SIG-M5 (cell line): ENCODE data around the gene DOLK.

Experiments used
- DNase-seq: peaks from one replicate; lab custom pipeline; 2025; lab: John Stamatoyannopoulos, UW

DOLK gene

DNA sequence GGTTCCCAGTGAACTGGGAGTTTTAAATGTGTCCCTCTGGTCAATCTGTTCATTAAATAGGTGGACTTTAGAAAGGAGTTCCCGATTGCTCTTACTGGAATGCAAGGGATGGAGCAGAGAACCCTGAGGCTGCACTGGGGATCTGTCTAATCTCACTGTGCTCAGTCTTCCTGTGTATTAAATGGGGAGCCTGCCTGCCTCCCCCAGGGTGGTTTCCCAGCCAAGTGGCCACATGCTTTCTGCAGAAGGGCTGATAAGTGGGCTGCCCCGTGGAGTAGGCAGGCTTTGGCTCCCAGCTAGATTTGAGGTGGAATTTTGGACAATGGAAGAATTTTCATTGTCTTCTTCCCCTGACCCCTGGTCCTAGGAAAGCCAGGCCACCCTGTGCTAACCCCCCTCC lies 40.7 kb downstream of the DOLK start:
- no peak for DNase-seq

DNA sequence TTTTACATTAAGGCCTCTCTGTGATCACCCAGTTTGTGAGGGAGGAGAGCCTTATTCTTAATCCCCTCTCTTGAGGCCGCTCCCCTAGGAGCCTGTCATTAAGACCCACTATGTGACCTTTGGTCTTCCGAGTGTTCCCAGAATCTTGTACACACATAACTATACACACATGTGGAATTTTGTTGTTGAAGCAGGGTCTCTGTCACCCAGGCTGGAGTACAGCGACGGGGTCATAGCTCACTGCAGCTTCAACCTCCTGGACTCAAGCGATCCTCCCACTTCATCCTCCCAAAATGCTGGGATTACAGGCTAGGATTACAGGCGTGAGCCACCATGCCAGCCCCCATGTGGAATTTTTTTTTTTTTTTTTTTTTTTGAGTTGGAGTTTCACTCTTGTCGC lies 41.4 kb downstream of the DOLK start:
- DNase-seq: no peak

GRCh38 chr9:128903871-128904620 lies 43.4 kb downstream of the DOLK start:
- DNase-seq: no peak

DNA sequence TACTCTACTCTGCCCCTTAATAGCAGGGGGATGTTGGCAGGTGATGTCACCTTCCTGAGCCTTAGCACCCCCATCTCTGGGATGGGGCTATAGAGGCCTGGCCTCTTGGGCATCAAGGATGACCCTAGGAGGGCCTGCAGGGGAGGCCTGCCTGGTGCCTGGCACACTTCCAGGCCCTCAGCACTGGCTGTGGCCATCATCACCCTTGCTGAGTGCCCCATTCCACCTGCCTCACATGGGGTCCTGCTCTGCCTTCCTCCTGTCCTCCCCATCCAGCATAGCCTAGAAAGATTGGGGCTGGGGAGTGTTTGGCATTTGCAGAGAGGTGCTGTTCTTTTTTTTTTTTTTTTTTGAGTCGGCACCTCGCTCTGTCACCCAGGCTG lies 44.3 kb downstream of the DOLK start:
- DNase-seq: no peak

DNA sequence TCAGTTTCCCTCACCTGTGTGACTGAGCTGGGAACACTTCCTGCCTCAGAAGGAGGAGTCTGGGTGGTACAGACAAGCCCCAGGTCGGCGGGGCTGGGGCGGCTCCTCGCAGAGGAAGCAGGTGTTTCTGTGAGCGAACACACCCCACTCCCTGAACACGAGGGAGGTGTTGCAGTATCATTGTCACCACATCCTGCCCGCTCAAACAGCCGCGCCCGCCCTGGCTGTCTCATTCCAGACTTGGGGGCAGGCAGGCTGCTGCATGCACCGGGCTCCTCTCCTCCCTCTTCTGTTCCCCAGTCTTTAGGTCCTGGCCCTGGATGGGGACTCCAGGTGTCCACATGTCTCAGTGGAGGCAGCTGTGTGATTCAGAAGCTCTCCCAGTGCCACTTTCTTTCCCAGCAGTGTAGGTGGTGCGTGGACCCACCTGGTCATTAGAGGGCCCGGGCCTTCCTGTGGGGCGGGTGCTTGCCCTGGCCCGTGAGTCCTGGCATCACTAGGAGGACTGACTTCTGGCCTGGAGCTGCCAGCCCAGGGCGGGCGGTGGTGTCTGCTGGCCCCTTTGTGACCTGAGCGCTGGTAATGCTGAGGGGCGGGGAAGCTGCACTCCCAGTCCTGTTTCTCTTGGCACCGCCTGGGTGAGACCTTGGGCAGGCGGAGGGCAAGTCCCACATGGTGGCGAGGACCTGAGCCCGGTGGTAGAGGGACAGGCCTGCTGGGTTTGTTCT lies 44.9 kb downstream of the DOLK start:
- no peak for DNase-seq

DNA sequence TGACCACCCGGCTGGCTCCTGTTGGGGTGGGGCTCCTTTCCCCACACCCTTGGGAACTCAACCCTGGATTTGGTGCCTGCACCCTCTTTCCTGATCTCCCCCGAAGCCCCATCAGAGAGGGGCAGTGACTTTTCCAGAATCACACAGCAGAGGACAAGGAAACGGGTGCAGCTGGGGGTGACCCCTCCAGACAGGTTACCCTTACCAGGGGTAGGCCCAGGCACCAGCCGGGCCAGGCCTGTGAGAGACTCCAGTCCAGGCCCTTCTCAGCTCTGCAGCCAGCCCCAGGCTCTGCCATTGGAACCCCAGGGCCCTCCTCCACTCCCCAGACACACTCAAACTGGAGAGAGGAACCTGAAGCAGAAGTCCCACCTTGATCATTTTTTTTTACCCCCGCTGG lies 45.6 kb downstream of the DOLK start:
- no peak for DNase-seq

- DNase-seq: no peak
Observed at GRCh38 chr9:128901379-128901778, 46.0 kb downstream of the DOLK start.

- DNase-seq: peak; percentile 16
Observed at GRCh38 chr9:128899566-128900322, 47.7 kb downstream of the DOLK start.

DNA sequence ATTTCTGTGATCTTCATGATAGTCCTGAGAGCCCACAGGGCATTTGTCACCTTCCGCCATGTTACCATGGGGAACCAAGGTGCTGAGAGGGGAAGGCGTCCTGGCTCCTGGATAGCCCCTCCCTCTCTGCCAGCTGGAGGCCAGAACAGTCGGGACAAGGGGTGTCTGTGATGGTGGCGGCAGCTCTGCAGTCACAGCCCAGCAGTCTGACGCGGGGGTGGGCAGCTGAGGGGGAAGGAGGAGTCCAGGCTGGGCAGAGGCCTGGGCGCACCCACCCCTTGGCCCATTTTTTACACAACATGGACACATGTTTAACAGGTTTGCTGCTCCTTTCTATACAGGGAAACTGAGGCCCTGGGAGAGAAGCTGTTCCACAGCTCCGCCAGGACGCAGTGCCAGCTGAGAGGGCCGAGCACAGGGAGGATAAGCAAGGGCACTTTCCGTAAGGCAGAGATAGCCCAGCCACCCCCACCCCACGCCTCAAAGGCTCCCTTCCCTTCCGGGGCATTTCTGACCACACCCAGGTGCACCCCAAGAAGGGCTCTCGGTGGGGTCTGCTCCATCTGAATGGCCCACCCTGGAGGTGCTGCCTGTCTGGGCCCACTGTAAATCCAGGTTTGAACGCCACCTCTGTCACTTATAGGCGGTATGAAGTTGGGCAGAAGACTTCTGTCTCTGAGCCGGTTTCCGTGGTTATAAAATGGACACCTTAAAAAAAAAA lies 48.4 kb downstream of the DOLK start:
- no peak for DNase-seq

DNA sequence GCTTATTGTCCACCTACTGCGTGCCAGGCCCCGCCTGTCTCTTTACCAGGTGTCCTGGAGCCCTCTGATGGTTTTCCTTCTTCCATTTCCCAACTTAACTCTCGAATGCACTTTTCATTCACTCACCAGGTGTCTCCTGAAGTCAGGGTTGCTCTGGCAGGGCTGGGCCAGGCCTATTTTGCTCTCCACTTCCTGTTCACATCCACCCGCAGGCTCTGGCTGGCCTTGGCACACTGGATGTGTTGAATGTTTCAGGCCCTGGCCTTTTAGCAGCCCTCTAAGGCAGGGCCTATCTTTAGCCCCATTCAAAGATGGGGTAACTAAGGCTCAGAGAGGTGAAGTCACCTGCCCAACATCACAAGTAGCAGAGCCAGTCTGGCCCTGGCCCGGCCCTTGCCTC lies 49.0 kb downstream of the DOLK start:
- DNase-seq: no peak

DNA sequence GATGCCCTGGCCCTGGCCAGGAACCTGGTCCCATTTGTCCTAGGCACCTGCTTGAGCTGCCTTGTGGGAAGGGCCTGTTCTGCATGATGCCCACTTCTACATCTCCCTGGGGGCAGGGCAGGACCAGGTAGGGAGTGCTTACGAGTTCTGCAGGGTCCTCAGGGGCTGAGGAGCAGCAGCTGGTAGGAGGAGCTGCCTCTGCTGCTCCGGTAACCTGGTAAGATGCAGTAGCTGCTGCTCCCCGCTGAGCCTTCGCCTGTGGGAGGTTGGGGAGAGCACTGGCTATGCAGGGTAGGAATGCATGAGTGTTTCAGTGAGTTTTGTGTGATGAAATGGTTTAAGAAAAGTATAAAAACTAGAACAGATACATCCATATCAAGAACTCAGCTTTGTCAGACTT lies 51.8 kb downstream of the DOLK start:
- no peak for DNase-seq
